ENCODE results near the gene TMC2. TPM values are rescaled to one million over a fixed set of nuclear protein-coding genes. Genes with fewer than 3 reads are reported as not detected.

The TMC2 gene
- total RNA-seq, 1 experiment from 2014 or later = not detected

GRCh38 chr20:2576317-2576727, 39.9 kb downstream of the TMC2 start:
- BruUV-seq (replicated peaks) = no TSS peak
- peak; percentile 76 for DNase-seq (ENCODE audit: low spot score)
- Histone ChIP-seq H3K4me3 (ENCODE audit: low read depth, low read length, poor library complexity, severe bottlenecking) (no peak overlapping the region), H3K27ac (ENCODE audit: low read depth, low read length, poor library complexity, severe bottlenecking) (no peak overlapping the region), H3K27me3 (replicated peaks; ENCODE audit: insufficient read depth, low read depth, low read length, poor library complexity) (no peaks in the 10 kb centered on the region), H3K9me3 (ENCODE audit: low read depth, low read length, poor library complexity, severe bottlenecking) (no peaks in the 10 kb centered on the region), H3K4me1 (ENCODE audit: insufficient read depth, low read length, poor library complexity, severe bottlenecking) (peaks cover 21% of the 10 kb centered on the region), H3K36me3 (ENCODE audit: insufficient read depth, low read length, poor library complexity, severe bottlenecking) (no peaks in the 10 kb centered on the region)
- TF ChIP-seq CTCF (conservative IDR thresholded peaks at IDR 0.05; ENCODE audit: low read depth, low read length) (no peak), EZH2 (IDR thresholded peaks at IDR 0.05; ENCODE audit: borderline replicate concordance, low read depth, low read length, poor library complexity, severe bottlenecking) (no peak)
- intact Hi-C loops (cut with micrococcal nuclease; ENCODE audit: unreplicated experiment) = no loop called here
- CTCF ChIA-PET = interaction anchor here (0.7 kb wide), 1 partner anchor 81 kb away, joined by 4 read pairs; no protein-coding TSS in a partner anchor
- POLR2A ChIA-PET (ENCODE audit: low non-redundant PET) = no interaction called here

- no peak for DNase-seq (ENCODE audit: low spot score)
- no peak overlapping the region for H3K27ac ChIP-seq (ENCODE audit: low read depth, low read length, poor library complexity, severe bottlenecking)
- no peaks in the 10 kb centered on the region for H3K9me3 ChIP-seq (ENCODE audit: low read depth, low read length, poor library complexity, severe bottlenecking)
- no peaks in the 10 kb centered on the region for H3K36me3 ChIP-seq (ENCODE audit: insufficient read depth, low read length, poor library complexity, severe bottlenecking)
- intact Hi-C loops (cut with micrococcal nuclease; ENCODE audit: unreplicated experiment) = no loop called here
- POLR2A ChIA-PET (ENCODE audit: low non-redundant PET) = no interaction called here
- BruUV-seq (replicated peaks) = no TSS peak
- no peak for TF ChIP-seq EZH2 (IDR thresholded peaks at IDR 0.05; ENCODE audit: borderline replicate concordance, low read depth, low read length, poor library complexity, severe bottlenecking)
- TF ChIP-seq CTCF (conservative IDR thresholded peaks at IDR 0.05; ENCODE audit: low read depth, low read length) = no peak
- H3K27me3 ChIP-seq (replicated peaks; ENCODE audit: insufficient read depth, low read depth, low read length, poor library complexity) = no peaks in the 10 kb centered on the region
- CTCF ChIA-PET = interaction anchor here (0.6 kb wide), 1 partner anchor 738 kb away, joined by 8 read pairs; no protein-coding TSS in a partner anchor
- no peak overlapping the region for H3K4me3 ChIP-seq (ENCODE audit: low read depth, low read length, poor library complexity, severe bottlenecking)
- peaks cover 21% of the 10 kb centered on the region for H3K4me1 ChIP-seq (ENCODE audit: insufficient read depth, low read length, poor library complexity, severe bottlenecking)
These were observed 42.3 kb downstream of the TMC2 start for GRCh38 chr20:2578475-2579192.

GRCh38 chr20:2585811-2586210, 49.4 kb downstream of the TMC2 start:
- Histone ChIP-seq H3K27me3 (replicated peaks; ENCODE audit: insufficient read depth, low read depth, low read length, poor library complexity) (no peaks in the 10 kb centered on the region), H3K9me3 (ENCODE audit: low read depth, low read length, poor library complexity, severe bottlenecking) (no peaks in the 10 kb centered on the region), H3K4me1 (ENCODE audit: insufficient read depth, low read length, poor library complexity, severe bottlenecking) (no peaks in the 10 kb centered on the region), H3K36me3 (ENCODE audit: insufficient read depth, low read length, poor library complexity, severe bottlenecking) (no peaks in the 10 kb centered on the region), H3K4me3 (ENCODE audit: low read depth, low read length, poor library complexity, severe bottlenecking) (no peak overlapping the region), H3K27ac (ENCODE audit: low read depth, low read length, poor library complexity, severe bottlenecking) (no peak overlapping the region)
- ChIA-PET POLR2A (ENCODE audit: low non-redundant PET) (no interaction called here), CTCF (no interaction called here)
- no peak for TF ChIP-seq EZH2 (IDR thresholded peaks at IDR 0.05; ENCODE audit: borderline replicate concordance, low read depth, low read length, poor library complexity, severe bottlenecking)
- no peak for TF ChIP-seq CTCF (conservative IDR thresholded peaks at IDR 0.05; ENCODE audit: low read depth, low read length)
- intact Hi-C loops (cut with micrococcal nuclease; ENCODE audit: unreplicated experiment) = no loop called here
- DNase-seq (ENCODE audit: low spot score) = peak; percentile 29
- no TSS peak for BruUV-seq (replicated peaks)

Measured in A673 (cell line).